HCT116 (cell line): ENCODE measurements around the gene PKD2L1.

Experiments used
- CEBPB ChIP-seq: IDR thresholded peaks from 2 replicates; pipeline ENCODE4 v1.6.1; 2012; ENCODE audit warnings: low read depth
- CTCF ChIP-seq, 3 experiments: fragments of 200-600 bp in 1 of 3; sonication (generic) in 1 of 3; IDR thresholded peaks in 2 of 3; conservative IDR thresholded peaks in 1 of 3; 2 replicates each; pipeline ENCODE4 v1.5.1; 2012 to 2017; ENCODE audit warnings: low read depth in 2 of 3, low read length in 2 of 3, antibody characterized with exemption in 1 of 3, borderline replicate concordance in 1 of 3, control low read depth in 1 of 3, mild to moderate bottlenecking in 1 of 3, mixed read lengths in 1 of 3, mixed run types in 1 of 3, moderate library complexity in 1 of 3; ENCODE audit not compliant: insufficient read depth in 1 of 3
- FOSL1 ChIP-seq: IDR thresholded peaks from 2 replicates; pipeline ENCODE4 v1.6.1; 2012; ENCODE audit warnings: low read depth
- MAX ChIP-seq: IDR thresholded peaks from 2 replicates; pipeline ENCODE4 v1.6.1; 2012
- POLR2AphosphoS5 ChIP-seq: IDR thresholded peaks from 2 replicates; pipeline ENCODE4 v1.6.1; 2011; ENCODE audit warnings: mild to moderate bottlenecking, low read depth, low read length, moderate library complexity
- RAD21 ChIP-seq: IDR thresholded peaks from 2 replicates; pipeline ENCODE4 v1.6.1; 2012; ENCODE audit warnings: low read depth, mild to moderate bottlenecking
- REST ChIP-seq: IDR thresholded peaks from 2 replicates; pipeline ENCODE4 v1.6.1; 2012; ENCODE audit warnings: low read depth
- TCF7L2 ChIP-seq: IDR thresholded peaks from 2 replicates; pipeline ENCODE4 v1.7.0; 2011; ENCODE audit warnings: borderline replicate concordance, inconsistent platforms; ENCODE audit not compliant: insufficient read depth, insufficient read length; ENCODE audit errors: extremely low read depth
- ZNF274 ChIP-seq: fragments of 200-500 bp; sonication (Bioruptor generic); IDR thresholded peaks from 2 replicates; pipeline ENCODE4 v1.6.1; 2014; ENCODE audit warnings: mild to moderate bottlenecking, low read depth, low read length, inconsistent platforms

GRCh38 chr10:100346351-100346764 is 16.3 kb upstream of the PKD2L1 start:
- TF ChIP-seq CTCF (IDR thresholded peaks at IDR 0.05 in 2 of 3, conservative IDR thresholded peaks at IDR 0.05 in 1 of 3; ENCODE audit: borderline replicate concordance in 1 of 3, insufficient read depth in 1 of 3, low read depth in 2 of 3, low read length in 2 of 3): no peak
- TF ChIP-seq CEBPB: no peak
- no peak for TF ChIP-seq TCF7L2
- TF ChIP-seq FOSL1: no peak
- no peak for TF ChIP-seq MAX
- TF ChIP-seq ZNF274: no peak
- peak; percentile 56 for TF ChIP-seq POLR2AphosphoS5
- TF ChIP-seq REST: no peak
- TF ChIP-seq RAD21: no peak
